ENCODE measurements around the gene GCG. TPM values are rescaled to one million over a fixed set of nuclear protein-coding genes. Genes with fewer than 3 reads are reported as not detected.

Gene GCG
- total RNA-seq, 4 donors from 2014 or later, result 1.8 TPM; not detected in 3

DNA sequence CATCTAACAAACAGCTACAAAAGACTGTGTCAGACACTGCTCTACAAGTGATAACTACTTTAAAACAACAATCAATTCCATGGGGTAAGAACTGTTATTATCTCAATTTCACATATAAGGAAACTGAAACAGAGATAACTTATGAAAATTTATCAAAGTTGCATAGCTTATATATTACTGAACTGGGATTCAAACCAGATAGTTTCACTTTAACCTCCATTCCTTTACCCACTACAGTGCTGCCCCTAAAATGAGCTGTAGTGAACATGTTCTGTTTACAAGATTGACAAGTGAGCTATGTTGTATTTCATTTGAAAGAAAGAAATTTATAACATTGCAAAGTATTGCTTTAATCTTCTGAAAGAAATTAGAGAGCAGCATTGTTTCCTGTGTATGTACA, 14.1 kb upstream of the GCG start:
- TF ChIP-seq POLR2A (IDR thresholded peaks at IDR 0.05), result no peak
- DNase-seq (ENCODE audit: low spot score in 2 of 2), result no peak
- Histone ChIP-seq H3K9me3 (no peaks in the 10 kb centered on the region), H3K27ac (no peak overlapping the region), H3K4me3 (no peak overlapping the region), H3K4me1 (no peaks in the 10 kb centered on the region), H3K27me3 (no peaks in the 10 kb centered on the region), H3K36me3 (no peaks in the 10 kb centered on the region)

DNA sequence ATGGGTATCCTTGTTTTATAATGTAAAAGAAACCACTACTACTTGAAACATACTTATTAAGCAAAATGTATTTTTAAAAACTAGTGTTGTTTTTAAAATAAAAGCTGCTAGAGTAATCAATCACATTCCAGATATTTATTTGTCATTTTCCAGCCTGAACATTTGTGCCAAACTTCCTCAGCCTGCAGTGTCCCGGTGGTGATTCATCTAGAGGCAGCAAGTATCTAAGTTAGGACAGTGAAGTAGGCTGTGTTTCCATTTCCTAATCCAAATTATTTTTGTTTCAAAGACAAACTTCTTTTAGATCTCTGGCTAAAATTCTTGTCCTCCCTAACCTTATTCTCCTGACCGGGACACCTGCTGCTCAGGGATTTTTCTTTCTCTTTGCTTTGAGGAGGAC, 12.8 kb upstream of the GCG start:
- TF ChIP-seq, protein P1, sequence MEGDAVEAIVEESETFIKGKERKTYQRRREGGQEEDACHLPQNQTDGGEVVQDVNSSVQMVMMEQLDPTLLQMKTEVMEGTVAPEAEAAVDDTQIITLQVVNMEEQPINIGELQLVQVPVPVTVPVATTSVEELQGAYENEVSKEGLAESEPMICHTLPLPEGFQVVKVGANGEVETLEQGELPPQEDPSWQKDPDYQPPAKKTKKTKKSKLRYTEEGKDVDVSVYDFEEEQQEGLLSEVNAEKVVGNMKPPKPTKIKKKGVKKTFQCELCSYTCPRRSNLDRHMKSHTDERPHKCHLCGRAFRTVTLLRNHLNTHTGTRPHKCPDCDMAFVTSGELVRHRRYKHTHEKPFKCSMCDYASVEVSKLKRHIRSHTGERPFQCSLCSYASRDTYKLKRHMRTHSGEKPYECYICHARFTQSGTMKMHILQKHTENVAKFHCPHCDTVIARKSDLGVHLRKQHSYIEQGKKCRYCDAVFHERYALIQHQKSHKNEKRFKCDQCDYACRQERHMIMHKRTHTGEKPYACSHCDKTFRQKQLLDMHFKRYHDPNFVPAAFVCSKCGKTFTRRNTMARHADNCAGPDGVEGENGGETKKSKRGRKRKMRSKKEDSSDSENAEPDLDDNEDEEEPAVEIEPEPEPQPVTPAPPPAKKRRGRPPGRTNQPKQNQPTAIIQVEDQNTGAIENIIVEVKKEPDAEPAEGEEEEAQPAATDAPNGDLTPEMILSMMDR (IDR thresholded peaks at IDR 0.05), result no peak
- no peak for TF ChIP-seq POLR2A (IDR thresholded peaks at IDR 0.05)
- no peak for TF ChIP-seq EP300 (IDR thresholded peaks at IDR 0.05)
- no peaks in the 10 kb centered on the region for H3K36me3 ChIP-seq
- no peak overlapping the region for H3K27ac ChIP-seq
- no peaks in the 10 kb centered on the region for H3K9me3 ChIP-seq
- H3K27me3 ChIP-seq, result no peaks in the 10 kb centered on the region
- no peak for DNase-seq (ENCODE audit: low spot score in 2 of 2)
- WGBS, 2 donors, result 76 to 77% methylated on average over 2 of the region's 2 CpGs
- no peaks in the 10 kb centered on the region for H3K4me1 ChIP-seq
- H3K4me3 ChIP-seq, result no peak overlapping the region

DNA sequence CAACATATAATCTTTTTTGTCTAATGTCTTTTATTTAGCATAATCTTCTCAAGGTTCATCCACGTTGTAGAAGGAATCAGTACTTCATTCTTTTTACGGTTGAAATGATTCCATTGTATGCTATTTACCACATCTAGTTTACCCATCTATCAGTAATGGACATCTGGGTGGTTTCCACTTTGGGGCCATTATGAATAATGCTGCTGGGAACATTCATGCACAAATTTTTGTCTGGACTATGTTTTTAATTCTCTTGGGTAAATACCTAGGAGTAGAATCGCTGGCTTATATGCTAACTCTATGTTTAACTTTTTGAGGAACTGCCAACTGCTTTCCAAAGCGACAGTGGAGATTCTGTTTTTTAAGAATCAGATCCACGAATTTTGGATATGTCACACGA, 7.4 kb upstream of the GCG start:
- 73 to 79% methylated on average over 6 of the region's 6 CpGs for WGBS, 2 donors
- DNase-seq (ENCODE audit: low spot score in 2 of 2), result no peak
- Histone ChIP-seq H3K27ac (no peak overlapping the region), H3K4me3 (no peak overlapping the region), H3K27me3 (no peaks in the 10 kb centered on the region), H3K36me3 (no peaks in the 10 kb centered on the region), H3K4me1 (no peaks in the 10 kb centered on the region), H3K9me3 (no peaks in the 10 kb centered on the region)
- no peak for TF ChIP-seq EP300 (IDR thresholded peaks at IDR 0.05)
- TF ChIP-seq, protein P1 (IDR thresholded peaks at IDR 0.05), result no peak
- no peak for TF ChIP-seq POLR2A (IDR thresholded peaks at IDR 0.05)

DNA sequence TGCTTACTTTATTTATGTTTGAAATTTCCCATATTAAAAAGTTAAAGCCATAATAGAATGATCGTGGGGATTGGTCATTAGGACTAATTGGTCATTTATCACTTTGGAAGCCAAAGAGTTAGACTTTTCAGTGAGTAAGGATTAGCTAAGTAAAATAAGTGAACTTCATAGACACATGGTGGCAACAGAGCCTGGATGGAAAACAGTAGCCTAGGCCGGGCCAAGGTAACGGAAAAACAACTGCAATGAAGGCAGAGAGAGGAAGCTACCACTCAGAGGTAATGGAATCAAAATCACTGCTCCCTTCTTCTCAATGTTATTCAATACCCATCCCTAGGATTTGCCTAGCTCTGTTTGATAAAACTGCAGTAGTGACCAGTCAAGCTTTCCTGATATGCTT, 4.1 kb upstream of the GCG start:
- no peak for DNase-seq (ENCODE audit: low spot score in 2 of 2)
- H3K9me3 ChIP-seq, result no peaks in the 10 kb centered on the region
- 81 to 88% methylated on average over 3 of the region's 3 CpGs for WGBS, 2 donors

DNA sequence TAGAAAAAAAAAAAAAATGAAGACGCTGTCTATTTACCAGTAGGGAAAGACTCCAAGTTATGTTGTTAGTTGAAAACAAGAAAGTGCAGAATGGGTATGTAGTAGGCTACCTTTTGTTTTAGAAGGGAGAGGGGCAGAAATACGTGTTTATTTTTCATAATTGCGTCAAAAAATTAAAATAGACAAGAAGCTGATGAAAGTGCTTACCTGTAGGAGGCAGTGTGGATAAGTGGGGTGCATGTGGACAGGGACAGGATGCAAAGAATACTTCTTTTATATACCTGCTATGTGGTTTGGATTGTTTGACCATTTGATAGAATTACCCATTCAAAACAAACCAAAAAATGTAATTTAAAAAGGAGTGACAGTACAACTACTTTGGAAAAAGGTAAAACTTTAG, 3.0 kb upstream of the GCG start:
- Histone ChIP-seq H3K4me1 (no peaks in the 10 kb centered on the region), H3K27me3 (no peaks in the 10 kb centered on the region), H3K36me3 (no peaks in the 10 kb centered on the region), H3K27ac (no peak overlapping the region), H3K4me3 (no peak overlapping the region), H3K9me3 (no peaks in the 10 kb centered on the region)
- WGBS, 2 donors, result 80 to 85% methylated on average over 3 of the region's 3 CpGs
- no peak for TF ChIP-seq POLR2A (IDR thresholded peaks at IDR 0.05)
- TF ChIP-seq, protein P1 (IDR thresholded peaks at IDR 0.05), result no peak
- TF ChIP-seq EP300 (IDR thresholded peaks at IDR 0.05), result no peak
- no peak for DNase-seq (ENCODE audit: low spot score in 2 of 2)

More for the DNA sequence above, 4.1 kb upstream of the GCG start:
- Histone ChIP-seq H3K4me1 (no peaks in the 10 kb centered on the region), H3K4me3 (no peak overlapping the region), H3K36me3 (no peaks in the 10 kb centered on the region), H3K27me3 (no peaks in the 10 kb centered on the region), H3K27ac (no peak overlapping the region)
- no peak for TF ChIP-seq POLR2A (IDR thresholded peaks at IDR 0.05)
- TF ChIP-seq EP300 (IDR thresholded peaks at IDR 0.05), result no peak

DNA sequence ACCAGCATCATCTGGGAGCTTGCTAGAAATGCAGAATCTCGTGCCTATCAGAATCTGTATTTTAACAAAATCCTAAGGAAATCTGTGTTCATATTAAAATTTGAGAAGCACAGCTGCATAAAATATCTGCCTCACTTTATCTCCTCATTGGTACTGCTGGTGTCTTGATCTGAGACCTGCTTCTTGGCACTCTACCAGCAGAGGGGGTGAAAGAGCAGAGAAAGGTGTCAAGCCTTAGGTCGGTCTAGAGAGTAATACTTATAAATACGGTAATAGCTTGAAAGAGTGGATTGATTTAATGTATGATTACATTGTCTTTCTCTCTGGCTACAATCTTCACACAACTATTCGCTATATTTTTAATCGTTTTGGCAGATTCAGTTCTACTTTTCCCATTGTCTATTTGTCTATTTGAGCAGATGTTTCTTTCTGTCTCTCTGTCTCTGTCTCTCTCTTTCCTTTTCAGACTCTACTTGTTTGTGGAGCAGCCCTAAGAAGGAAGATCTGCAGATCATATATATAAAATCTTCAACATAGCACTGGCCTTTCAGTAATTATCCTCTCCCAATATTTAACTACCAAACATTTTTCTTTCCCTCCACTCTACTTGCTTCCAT, 1.7 kb upstream of the GCG start:
- WGBS, 2 donors, result 6 to 8% methylated on average over 5 of the region's 5 CpGs
- TF ChIP-seq POLR2A (IDR thresholded peaks at IDR 0.05), result no peak
- TF ChIP-seq EP300 (IDR thresholded peaks at IDR 0.05), result no peak
- TF ChIP-seq, protein P1 (IDR thresholded peaks at IDR 0.05), result peak in 4 of 5 experiments; percentile 19 to 41 (median 26)
- Histone ChIP-seq H3K4me1 (no peaks in the 10 kb centered on the region), H3K36me3 (no peaks in the 10 kb centered on the region), H3K9me3 (no peaks in the 10 kb centered on the region), H3K27ac (no peak overlapping the region), H3K4me3 (no peak overlapping the region), H3K27me3 (no peaks in the 10 kb centered on the region)
- peak; percentile 16 to 70 for DNase-seq (ENCODE audit: low spot score in 2 of 2)

All from tibial nerve (tissue), 4 donors.